SJCRH30 (cell line): ENCODE measurements around the gene EIF2AK3. TPM values are rescaled to one million over a fixed set of nuclear protein-coding genes. Genes with fewer than 3 reads are reported as not detected.

Source experiments
- DNase-seq, 2 experiments: peaks; one replicate each; pipeline ENCODE4 v3.0.0-alpha.2; 2015 to 2020
- H3K27ac ChIP-seq: fragments of 250-450 bp; sonication (Bioruptor Pico); 2 replicates; pipeline ENCODE4 v1.5.1; 2020; ENCODE audit warnings: mild to moderate bottlenecking, moderate library complexity
- H3K27me3 ChIP-seq: fragments of 250-450 bp; sonication (Bioruptor Pico); 2 replicates; pipeline ENCODE4 v1.5.1; 2020; ENCODE audit warnings: mild to moderate bottlenecking, moderate library complexity
- H3K36me3 ChIP-seq: fragments of 250-450 bp; sonication (Bioruptor Pico); 2 replicates; pipeline ENCODE4 v1.5.1; 2020; ENCODE audit warnings: mild to moderate bottlenecking, moderate library complexity
- H3K4me1 ChIP-seq: fragments of 250-450 bp; sonication (Bioruptor Pico); 2 replicates; pipeline ENCODE4 v1.5.1; 2020; ENCODE audit warnings: mild to moderate bottlenecking, moderate library complexity
- H3K4me3 ChIP-seq: fragments of 250-450 bp; sonication (Bioruptor Pico); 2 replicates; pipeline ENCODE4 v1.5.1; 2020; ENCODE audit warnings: mild to moderate bottlenecking, moderate library complexity
- H3K9me3 ChIP-seq: fragments of 250-450 bp; sonication (Bioruptor Pico); replicated peaks from 2 replicates; pipeline ENCODE4 v1.5.1; 2020; ENCODE audit warnings: mild to moderate bottlenecking, moderate library complexity
- total RNA-seq: library from RNA; depleted of rRNA; stranded (reverse); fragments of >200 nt; shearing (Covaris generic); gene quantifications from 2 replicates; pipeline ENCODE4 v1.2.3, GENCODE V29; 2014; rRNA removed

The EIF2AK3 gene
- total RNA-seq, result 20.8 and 26.3 TPM in 2 replicates

- H3K36me3 ChIP-seq, result no peaks in the 10 kb centered on the region
- DNase-seq, result peak; percentile 99 to 100
- H3K9me3 ChIP-seq, result no peaks in the 10 kb centered on the region
- no peaks in the 10 kb centered on the region for H3K4me1 ChIP-seq
- H3K4me3 ChIP-seq, result peak within 1 kb of the TSS; percentile 85
- H3K27ac ChIP-seq, result peak within 1 kb of the TSS; percentile 66
- H3K27me3 ChIP-seq, result no peaks in the 10 kb centered on the region
Measured at GRCh38 chr2:88627055-88627855, at the start of gene EIF2AK3. Gene EIF2AK3, minus strand, starts transcription at chr2:88627464. Its CDS starts 190 bp downstream, at chr2:88627274.

GRCh38 chr2:88673363-88673762 is 46.1 kb upstream of the EIF2AK3 start:
- Histone ChIP-seq H3K4me3 (no peak overlapping the region), H3K36me3 (no peaks in the 10 kb centered on the region), H3K27ac (no peak overlapping the region), H3K27me3 (no peaks in the 10 kb centered on the region), H3K4me1 (peaks cover 10% of the 10 kb centered on the region), H3K9me3 (no peaks in the 10 kb centered on the region)
- no peak for DNase-seq

DNA sequence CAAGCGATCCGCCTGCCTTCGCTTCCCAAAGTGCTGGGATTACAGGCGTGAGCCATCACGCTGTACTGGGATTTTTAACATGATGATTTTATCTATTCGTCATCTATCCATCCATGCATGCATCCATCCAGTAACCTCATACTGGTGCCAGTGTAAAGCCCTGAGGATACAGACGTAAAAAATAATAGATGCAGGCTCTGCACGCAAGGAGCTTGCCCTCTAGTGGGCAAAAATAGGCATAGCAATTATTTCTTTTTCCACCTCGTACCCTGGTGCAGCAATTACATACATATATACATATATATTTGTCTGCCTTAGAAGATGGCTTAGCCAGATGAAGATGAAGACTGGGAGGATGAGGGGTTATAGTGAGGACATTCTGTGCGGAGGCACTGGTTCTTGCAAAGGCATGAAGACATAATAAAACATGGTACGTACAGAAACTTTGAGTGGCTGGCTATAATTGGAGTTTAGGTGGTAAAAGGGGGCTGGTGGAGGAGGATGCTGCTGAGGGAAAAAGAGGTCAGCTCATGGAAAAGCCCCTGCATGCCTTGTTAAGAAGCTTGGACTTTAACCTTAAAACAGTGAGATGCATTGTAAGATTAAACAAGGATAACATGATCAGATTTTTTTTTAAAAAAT is 44.6 kb upstream of the EIF2AK3 start:
- H3K9me3 ChIP-seq, result no peaks in the 10 kb centered on the region
- H3K4me3 ChIP-seq, result no peak overlapping the region
- peak; percentile 22 to 75 for DNase-seq

DNA sequence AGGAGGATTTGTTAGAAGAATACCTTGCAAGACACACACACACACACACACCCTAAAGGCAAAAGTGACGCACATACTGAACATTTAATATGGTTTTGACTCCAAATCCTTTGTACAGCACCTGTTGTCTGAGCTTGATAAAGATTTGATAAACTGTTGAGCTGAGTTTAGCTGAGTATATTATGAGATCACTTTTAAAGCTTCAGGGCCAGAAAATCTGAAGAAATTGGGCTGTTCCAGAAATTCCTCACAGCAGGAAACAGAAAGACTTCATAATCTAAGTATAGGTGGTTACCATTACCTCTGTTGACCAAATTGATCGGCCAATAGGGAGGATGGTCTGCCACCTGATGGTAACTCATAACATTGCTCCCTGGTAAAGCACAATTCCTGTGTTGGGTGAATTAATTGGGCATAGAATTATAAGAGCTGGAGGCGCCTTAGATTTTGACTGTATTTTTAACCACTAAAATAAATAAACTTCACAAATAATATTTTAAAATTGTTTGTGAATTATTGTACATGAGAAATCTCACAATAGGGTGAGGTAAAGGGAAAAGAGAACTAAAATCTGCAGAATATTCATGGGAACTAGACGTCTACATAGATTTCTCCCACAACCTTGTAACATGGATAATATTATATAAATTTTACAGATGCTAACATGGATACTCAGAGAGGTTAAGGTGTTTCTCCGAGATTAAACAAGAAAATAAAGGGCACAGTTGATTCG is 42.4 kb upstream of the EIF2AK3 start:
- no peak overlapping the region for H3K4me3 ChIP-seq

More for the DNA sequence above, 44.6 kb upstream of the EIF2AK3 start:
- Histone ChIP-seq H3K27me3 (no peaks in the 10 kb centered on the region), H3K27ac (no peak overlapping the region), H3K4me1 (peaks cover 10% of the 10 kb centered on the region), H3K36me3 (no peaks in the 10 kb centered on the region)

DNA sequence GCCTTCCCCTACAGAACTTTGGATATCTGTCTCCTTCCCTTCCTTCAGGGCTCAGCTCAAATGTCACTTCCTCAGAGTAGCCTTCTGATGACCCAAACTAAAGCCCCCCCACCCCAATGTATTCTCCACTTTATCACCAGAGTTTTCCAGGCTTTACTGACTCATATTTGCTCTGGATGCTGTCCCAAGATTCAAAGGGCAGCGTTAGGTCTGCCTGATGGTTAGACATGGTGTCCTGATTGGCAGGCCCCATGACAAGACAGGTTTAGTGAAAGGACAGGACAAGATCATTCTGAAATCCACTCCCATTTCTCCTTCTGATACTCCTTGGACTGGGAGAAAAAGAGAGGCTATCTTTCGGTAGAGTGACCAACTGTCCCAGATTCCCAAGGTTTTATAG is 41.6 kb upstream of the EIF2AK3 start:
- Histone ChIP-seq H3K27ac (no peak overlapping the region), H3K4me3 (no peak overlapping the region), H3K4me1 (peaks cover 10% of the 10 kb centered on the region), H3K27me3 (no peaks in the 10 kb centered on the region), H3K9me3 (no peaks in the 10 kb centered on the region), H3K36me3 (no peaks in the 10 kb centered on the region)
- DNase-seq, result no peak

More for the DNA sequence above, 42.4 kb upstream of the EIF2AK3 start:
- H3K36me3 ChIP-seq, result no peaks in the 10 kb centered on the region
- no peaks in the 10 kb centered on the region for H3K9me3 ChIP-seq
- H3K27ac ChIP-seq, result no peak overlapping the region
- peaks cover 10% of the 10 kb centered on the region for H3K4me1 ChIP-seq
- peak; percentile 30 to 70 for DNase-seq
- no peaks in the 10 kb centered on the region for H3K27me3 ChIP-seq

DNA sequence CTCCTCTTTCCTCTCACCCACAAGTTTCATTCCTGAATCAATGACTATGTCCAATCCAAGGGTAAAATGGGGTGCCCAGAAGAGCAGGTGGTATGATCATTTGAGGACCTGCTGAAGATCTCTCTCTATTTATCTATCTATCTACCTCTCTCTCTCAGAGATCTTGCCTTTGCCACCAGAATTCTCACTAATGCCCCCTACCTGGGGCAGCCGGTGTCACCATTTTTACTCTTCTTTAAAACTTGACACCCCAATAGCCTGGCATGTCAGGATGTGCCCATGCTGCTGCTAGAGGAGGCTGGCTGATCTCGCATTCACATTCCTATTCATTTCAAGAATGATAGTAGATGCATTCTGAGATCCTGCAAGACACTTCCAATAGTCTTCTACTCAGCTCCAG is 40.0 kb upstream of the EIF2AK3 start:
- Histone ChIP-seq H3K27ac (no peak overlapping the region), H3K36me3 (no peaks in the 10 kb centered on the region), H3K4me3 (no peak overlapping the region), H3K9me3 (no peaks in the 10 kb centered on the region), H3K4me1 (peaks cover 10% of the 10 kb centered on the region), H3K27me3 (no peaks in the 10 kb centered on the region)
- no peak for DNase-seq

DNA sequence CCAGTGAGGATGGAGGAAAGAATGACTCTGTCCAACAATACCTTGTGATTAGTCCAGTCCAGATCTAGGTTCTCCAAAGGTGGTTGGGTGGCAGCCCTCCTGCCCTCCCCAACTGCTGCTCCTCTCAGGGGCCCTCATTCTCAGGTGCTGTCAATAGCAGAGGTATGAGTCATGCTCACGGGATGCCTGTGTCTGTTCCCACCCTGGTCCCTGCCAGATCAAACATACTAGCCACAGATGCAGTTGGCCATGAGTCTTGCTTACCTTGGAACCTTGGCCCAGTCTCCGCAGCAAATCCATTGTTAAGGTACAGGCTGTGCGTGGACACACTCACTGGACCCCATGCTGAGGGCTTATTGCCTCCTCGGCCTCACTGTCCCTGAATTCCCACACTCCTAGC is 39.3 kb upstream of the EIF2AK3 start:
- Histone ChIP-seq H3K27me3 (no peaks in the 10 kb centered on the region), H3K9me3 (no peaks in the 10 kb centered on the region), H3K27ac (no peak overlapping the region), H3K36me3 (no peaks in the 10 kb centered on the region), H3K4me3 (no peak overlapping the region), H3K4me1 (peaks cover 10% of the 10 kb centered on the region)
- no peak for DNase-seq

- Histone ChIP-seq H3K36me3 (no peaks in the 10 kb centered on the region), H3K27me3 (no peaks in the 10 kb centered on the region), H3K9me3 (no peaks in the 10 kb centered on the region), H3K4me3 (no peak overlapping the region), H3K4me1 (peaks cover 12% of the 10 kb centered on the region), H3K27ac (no peak overlapping the region)
- DNase-seq, result no peak
Measured at GRCh38 chr2:88660622-88661021, 33.4 kb upstream of the EIF2AK3 start.

DNA sequence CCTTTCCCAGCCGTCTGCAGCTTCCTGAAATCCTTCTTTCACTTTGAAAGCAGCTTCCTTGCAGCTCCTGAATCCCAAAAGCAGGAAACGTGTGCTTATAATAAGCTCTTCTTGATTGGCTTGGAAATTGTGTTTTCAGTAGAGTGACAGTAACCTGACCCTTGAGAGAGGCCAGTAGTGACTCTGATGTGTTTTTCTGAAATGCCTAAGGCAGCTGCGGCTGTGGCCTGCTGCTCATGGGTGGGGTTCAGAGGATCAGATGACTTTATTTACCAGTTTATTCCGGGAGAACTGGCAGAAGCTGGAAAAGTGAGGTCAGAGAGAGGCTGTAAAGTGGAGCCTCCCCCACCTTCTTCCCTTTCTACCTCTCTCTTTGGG is 32.3 kb upstream of the EIF2AK3 start:
- Histone ChIP-seq H3K27me3 (no peaks in the 10 kb centered on the region), H3K9me3 (no peaks in the 10 kb centered on the region), H3K4me3 (peak overlapping the region; percentile 48), H3K36me3 (no peaks in the 10 kb centered on the region), H3K27ac (peak overlapping the region; percentile 40), H3K4me1 (peaks cover 12% of the 10 kb centered on the region)
- DNase-seq, result peak; percentile 70 to 86

DNA sequence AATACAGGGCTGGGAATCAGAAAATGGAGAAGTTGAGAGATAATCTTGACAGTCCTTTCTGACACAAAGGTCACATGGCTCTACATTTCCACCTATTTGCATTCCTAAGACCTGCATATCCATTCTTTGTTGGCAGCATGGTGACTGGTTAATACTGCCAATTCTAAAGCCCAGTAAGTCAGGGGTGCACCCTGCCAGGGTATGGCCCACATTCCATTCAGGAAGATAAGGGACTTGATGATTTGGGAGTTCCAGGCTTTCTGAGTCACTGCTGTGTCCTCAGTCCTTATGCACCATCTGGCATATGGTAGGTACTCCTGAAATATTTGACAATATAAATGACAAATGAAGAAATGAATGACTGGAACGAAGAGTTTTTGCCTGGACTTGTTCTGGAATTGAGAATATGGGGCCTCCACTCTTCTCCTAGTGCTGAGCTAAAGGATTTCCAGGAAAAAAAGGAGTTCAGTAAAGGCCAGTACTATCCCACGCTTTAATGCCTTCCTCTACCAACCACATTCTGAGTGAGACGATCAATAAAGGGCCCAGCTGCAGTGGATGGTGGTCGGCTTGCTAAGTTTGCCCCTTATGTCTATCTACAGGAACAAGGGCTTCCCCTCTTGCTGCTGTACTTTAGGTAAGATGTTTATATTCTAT is 31.7 kb upstream of the EIF2AK3 start:
- no peak for DNase-seq
- Histone ChIP-seq H3K4me1 (peaks cover 12% of the 10 kb centered on the region), H3K27ac (peak overlapping the region; percentile 40), H3K4me3 (peak overlapping the region; percentile 48), H3K9me3 (no peaks in the 10 kb centered on the region), H3K27me3 (no peaks in the 10 kb centered on the region), H3K36me3 (no peaks in the 10 kb centered on the region)

DNA sequence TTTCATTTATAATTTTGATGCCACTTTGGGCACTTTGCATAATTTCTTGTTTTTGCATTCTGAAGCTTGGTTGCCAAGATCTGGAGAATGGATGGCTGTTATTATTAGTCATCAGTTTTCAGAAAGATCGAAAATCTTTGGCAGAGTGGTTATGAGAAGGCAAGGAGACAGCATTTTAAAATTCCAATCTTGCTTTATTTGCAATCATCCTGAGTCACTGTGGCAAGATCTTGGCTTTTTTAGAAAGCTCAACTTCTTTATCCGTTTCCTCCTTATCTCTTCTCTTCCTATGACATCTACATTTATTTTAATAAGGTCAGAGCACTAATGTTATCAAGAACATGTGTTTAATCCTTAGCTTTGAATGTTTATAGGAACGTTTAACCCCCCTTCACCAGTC is 31.1 kb upstream of the EIF2AK3 start:
- Histone ChIP-seq H3K9me3 (no peaks in the 10 kb centered on the region), H3K27ac (no peak overlapping the region)
- no peak for DNase-seq

DNA sequence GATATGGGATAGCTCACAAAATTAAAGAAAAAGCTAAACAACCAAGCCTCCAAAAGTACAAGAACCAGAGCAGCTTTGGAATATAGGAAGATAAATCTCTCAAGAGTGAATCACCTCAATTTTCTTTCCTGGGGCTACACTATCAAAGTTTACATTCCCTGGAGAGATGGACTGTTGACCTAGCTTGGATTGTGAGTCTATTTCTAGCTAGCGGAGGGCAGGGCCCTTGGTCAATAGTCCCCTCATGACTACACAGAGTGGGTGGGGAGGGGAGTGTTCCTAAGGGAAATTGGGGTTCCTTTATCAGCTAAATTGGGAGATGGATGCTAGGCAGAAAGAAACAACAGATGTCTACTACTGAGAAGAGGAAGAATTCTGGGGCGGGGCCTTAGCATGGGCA is 29.9 kb upstream of the EIF2AK3 start:
- no peak for DNase-seq
- no peaks in the 10 kb centered on the region for H3K27me3 ChIP-seq
- H3K4me3 ChIP-seq, result no peak overlapping the region
- H3K36me3 ChIP-seq, result no peaks in the 10 kb centered on the region
- peaks cover 12% of the 10 kb centered on the region for H3K4me1 ChIP-seq
- H3K27ac ChIP-seq, result no peak overlapping the region
- no peaks in the 10 kb centered on the region for H3K9me3 ChIP-seq

More for the DNA sequence above, 31.1 kb upstream of the EIF2AK3 start:
- no peak overlapping the region for H3K4me3 ChIP-seq
- peaks cover 12% of the 10 kb centered on the region for H3K4me1 ChIP-seq
- H3K27me3 ChIP-seq, result no peaks in the 10 kb centered on the region
- no peaks in the 10 kb centered on the region for H3K36me3 ChIP-seq

GRCh38 chr2:88656690-88657089 is 29.4 kb upstream of the EIF2AK3 start:
- Histone ChIP-seq H3K4me3 (no peak overlapping the region), H3K27ac (no peak overlapping the region), H3K9me3 (no peaks in the 10 kb centered on the region), H3K36me3 (no peaks in the 10 kb centered on the region), H3K27me3 (no peaks in the 10 kb centered on the region), H3K4me1 (peaks cover 12% of the 10 kb centered on the region)
- DNase-seq, result no peak

GRCh38 chr2:88654714-88655113 is 27.4 kb upstream of the EIF2AK3 start:
- no peak overlapping the region for H3K4me3 ChIP-seq
- H3K36me3 ChIP-seq, result no peaks in the 10 kb centered on the region
- H3K9me3 ChIP-seq, result no peaks in the 10 kb centered on the region
- H3K27me3 ChIP-seq, result no peaks in the 10 kb centered on the region
- DNase-seq, result no peak
- no peak overlapping the region for H3K27ac ChIP-seq
- H3K4me1 ChIP-seq, result peaks cover 12% of the 10 kb centered on the region
